GM11168 (cell line): ENCODE results near the gene P2RY2.

Source experiments
- in situ Hi-C: fragments of 300-500 bp; cut with MboI; formaldehyde crosslinking; loops from one replicate; pipeline ENCODE4 v1.12.0; 2022; ENCODE audit warnings: low sequenced_read_pairs; ENCODE audit not compliant: unreplicated experiment

The P2RY2 gene

DNA sequence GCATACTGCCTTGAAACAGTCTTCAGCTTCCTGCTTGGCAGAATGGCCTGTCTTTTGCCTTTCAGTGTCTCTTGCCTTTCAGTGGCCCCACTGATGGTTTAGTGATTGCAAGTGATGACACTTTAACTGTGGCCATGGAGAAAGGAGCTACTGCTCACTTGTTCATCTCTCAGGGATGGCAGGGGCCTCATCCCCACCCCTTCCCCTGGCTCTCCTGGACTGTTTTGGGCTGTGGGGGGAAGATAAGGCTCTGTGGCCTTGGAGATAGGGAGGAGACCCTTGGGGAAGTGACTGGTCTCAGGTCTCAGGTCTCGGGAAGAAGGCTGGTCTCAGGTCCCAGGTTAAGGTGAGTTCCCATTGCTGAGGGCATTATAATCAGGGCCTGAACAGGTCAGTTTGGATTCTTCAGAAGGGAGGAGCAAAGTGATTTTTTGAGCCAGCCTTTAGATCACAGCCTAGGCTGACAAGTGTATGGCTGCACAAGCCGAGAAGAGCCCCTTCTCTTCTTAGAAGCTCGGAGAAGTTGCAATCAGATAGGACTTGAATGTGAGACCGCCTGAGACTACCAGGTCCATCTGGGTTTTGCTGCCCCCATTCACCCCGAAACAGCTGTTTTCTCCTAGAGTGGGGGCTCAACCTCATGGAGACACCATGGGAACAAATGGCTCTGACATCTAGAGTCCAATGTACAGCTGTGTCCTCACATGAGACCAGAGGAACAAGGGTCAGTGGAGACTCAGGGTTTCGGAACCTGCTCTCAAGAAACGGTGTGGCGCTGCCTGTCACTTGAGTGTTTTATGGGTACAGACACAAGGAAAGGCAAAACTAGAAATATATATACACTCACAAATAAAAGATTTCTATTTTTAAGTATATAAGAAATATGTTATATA lies 15.9 kb upstream of the P2RY2 start:
- in situ Hi-C loops, result no loop called here

- in situ Hi-C loops, result no loop called here
These were observed 14.8 kb upstream of the P2RY2 start for GRCh38 chr11:73203322-73203721.

GRCh38 chr11:73203790-73204189 lies 14.3 kb upstream of the P2RY2 start:
- in situ Hi-C loops, result no loop called here

DNA sequence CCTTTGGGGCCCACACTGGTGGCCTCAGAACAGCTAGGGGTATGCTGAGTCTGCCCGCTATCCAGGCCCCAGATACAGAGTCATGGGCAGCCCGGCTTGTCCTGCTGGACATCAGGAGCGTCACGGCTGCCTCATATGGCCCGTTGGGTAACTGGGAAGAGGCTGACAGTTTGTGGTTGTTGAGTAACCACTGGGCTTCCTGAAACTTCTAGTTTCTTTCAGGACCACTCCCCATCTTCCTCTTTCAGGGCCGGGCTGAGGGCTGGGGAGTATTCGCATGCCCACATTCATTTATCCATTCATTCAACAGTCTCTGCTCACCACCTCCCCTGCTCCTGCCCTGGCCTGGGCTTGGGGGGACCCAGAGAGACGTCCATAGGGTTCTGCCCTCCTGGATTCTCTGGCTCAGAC lies 13.4 kb upstream of the P2RY2 start:
- in situ Hi-C loops, result no loop called here

DNA sequence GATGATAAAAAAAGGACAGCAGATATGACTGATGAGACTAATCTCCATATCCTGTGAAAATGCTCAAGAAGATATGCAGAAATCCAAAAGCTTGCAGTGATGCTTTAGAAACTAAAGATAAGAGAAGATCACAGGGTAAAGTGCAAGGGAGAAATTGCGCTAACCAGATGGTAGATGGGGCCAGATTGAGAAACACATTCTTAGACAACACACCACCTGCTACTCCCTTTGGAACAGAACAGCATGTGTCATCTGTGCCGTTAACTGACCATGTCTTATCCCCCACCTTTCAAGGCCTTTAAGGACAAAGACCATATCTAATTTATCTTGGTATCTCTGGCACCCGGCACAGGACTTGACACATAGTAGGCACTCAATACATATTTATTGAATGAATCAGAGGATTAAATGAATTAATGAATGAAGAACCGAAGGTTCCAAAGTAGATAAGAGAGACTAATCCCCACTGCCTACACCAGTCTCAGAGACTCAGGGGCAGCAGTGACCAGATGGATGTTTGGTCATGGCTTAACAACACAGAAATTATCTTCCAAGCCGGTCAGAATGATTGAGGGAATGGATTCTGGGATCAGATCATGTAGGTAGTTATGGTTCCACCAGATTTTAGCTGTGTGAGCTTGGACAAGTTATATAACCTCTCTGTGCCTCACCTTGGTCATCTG lies 12.3 kb upstream of the P2RY2 start:
- in situ Hi-C loops, result no loop called here

DNA sequence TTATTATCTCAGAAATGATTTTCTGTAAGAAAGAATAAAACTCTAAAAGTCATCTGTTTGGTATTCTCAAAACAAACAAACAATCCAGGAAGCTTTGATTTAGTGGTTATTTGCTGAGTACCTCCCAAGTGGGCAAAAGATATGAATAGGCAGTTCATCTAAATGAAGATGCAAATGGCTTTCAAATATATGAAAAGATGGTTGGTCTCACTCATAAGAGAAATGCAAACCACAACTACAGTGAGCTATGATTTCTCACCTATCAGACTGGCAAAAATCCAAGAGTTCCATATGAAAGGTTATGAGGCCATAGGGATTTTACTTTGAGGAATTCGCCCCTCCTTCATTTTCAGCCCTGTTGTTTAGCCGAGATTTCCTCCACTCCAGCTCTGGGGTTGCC lies 11.3 kb upstream of the P2RY2 start:
- in situ Hi-C loops, result no loop called here

DNA sequence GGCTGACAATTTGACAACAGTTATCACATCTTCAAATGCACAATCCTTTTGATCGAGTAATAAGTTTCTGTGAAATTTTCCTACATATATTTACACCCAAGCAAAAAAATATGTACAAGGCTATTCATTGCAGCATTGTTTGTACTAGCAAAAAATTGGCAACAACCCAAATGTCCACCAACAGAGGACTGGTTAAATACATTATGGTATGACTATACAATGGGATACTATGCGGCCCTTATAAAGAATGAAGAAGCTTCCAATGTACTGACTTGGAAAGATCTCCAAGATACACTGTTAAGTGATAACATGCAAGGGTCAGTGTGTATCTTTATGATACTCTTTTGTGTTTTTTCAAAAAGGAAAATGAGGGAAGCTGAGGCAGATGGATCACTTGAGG lies 8.2 kb upstream of the P2RY2 start:
- in situ Hi-C loops, result no loop called here

- in situ Hi-C loops, result no loop called here
These were observed 7.0 kb upstream of the P2RY2 start for GRCh38 chr11:73210916-73211667.

- in situ Hi-C loops, result no loop called here
These were observed 4.6 kb upstream of the P2RY2 start for GRCh38 chr11:73213196-73214143.

DNA sequence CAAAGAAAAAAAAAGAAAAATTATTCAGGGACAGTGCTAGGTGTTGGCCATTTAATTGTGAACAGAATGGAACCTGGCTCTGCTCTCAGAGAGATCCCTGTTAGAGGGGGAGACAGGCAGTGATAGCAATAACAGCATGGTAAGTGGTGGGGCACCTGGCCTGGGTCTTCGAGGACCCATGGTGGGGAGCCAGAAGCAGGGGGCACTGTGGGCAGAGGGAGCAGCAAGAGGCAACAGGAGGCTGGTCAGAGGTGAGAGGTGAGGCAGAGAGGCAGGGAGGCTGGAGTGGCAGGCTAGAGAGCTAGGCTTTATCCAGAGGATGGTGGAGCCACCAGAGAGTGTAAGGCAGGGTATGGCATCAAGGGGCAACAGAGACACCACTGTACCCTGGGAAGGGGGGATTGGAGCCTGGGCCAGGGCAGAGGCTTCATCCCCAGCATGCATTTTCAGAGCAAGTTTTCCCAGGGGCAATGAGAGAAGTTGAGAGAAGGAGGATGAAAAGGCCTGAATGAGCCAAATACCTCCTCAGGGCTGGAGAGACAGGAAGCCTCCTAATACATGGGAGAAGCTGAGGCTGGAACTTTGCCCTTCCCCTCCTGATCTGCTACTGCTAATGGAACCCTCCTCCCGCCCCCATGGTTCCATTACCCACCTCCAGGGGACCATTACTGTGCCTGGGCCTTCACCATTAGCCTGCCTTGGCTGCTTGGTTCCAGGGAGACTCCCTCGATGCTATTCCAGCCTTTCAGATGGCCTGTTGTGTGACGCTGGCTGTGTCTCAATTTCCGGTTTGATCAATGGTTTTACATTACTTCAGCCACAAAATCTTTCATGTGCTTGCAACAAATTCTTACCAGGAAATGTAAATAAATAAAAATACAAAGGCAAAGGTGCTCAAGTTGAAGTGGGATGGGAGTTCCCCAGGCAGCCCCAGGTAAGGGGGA lies 2.6 kb upstream of the P2RY2 start:
- in situ Hi-C loops, result no loop called here

DNA sequence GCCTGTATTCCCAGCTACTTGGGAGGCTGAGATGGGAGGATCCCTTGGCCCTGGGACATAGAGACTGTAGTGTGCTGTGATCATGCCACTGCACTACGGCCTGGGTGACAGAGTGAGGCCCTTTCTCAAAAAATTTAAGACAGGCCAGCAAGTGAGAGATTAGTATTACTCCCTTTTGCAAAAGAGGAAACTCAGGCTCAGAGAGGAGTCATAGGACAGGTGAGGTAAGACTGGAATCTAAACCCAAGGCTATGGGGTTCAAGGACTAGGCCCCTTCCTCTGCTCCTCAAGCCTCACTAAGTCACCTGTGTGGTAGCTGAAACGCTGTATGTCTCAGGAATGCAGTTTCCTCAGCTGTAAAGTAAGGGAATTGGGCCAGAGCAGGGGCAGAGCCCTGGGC lies 1.6 kb upstream of the P2RY2 start:
- in situ Hi-C loops, result no loop called here

DNA sequence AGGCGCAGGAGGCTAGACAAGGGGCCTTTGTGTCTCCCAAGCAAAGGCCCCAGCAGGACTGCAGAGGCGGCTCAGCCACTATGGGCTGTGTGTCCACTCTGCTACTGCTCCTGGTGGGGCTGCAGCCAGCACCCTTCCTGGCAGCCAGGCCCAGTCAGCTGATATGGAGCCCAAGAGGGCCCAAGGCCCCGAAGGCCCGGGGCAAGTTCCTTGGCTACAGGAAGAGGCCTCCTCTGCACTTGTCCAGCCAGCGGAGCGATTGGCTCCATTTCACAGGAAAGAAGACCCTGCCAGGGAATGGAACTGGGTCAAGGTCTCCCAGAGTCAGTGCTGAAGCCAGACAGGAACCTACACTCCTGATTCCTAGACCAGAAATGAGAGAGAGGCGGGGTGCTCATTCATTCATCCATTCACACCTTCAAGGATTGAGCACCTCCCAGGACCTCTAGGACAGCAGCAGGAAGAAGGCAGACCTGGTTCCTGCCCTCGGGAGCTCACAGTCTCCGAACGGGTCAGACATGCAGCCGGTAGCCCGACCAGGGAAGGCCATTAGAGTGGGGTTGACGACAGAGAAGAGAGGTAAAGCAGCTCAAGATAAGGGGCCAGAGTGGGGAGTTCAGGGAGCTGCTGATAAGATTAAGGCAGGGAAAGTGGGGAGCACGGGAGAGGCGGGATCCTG lies 811 bp upstream of the P2RY2 start:
- in situ Hi-C loops, result no loop called here

DNA sequence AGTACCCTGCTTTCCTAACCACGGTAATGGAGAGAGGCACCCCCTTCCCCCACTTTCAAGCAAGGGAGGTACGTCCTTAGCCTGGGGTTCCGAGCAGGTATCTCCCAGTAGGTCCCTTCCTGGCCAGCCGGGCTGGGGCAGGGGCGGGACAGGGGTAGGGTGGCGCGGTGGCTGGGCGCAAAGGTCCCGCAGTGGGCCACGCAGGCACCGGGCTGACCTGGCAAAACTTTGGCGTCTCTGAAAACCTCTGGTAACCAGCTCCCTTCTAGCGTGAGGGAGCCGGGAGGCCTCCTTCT lies 323 bp upstream of the P2RY2 start:
- in situ Hi-C loops, result no loop called here

GRCh38 chr11:73218830-73219215 lies 742 bp downstream of the P2RY2 start:
- in situ Hi-C loops, result no loop called here

- in situ Hi-C loops, result no loop called here
These were observed 1.6 kb downstream of the P2RY2 start for GRCh38 chr11:73219396-73220285.

GRCh38 chr11:73221451-73221850 lies 3.4 kb downstream of the P2RY2 start:
- in situ Hi-C loops, result no loop called here

GRCh38 chr11:73221996-73222395 lies 3.9 kb downstream of the P2RY2 start:
- in situ Hi-C loops, result no loop called here
